Neuronal stem cell (in vitro differentiated cells): ENCODE data around the gene MED8.

Source experiments
- DNase-seq: peaks from one replicate; pipeline ENCODE4 v3.0.0-alpha.2; 2013; ENCODE audit warnings: low spot score
- H2AFZ ChIP-seq: one replicate; pipeline ENCODE4 v1.6.1; 2013; ENCODE audit warnings: mild to moderate bottlenecking, low read length, inconsistent platforms
- H2AK5ac ChIP-seq: 2 replicates; pipeline ENCODE4 v1.6.1; 2013; ENCODE audit warnings: low read depth, mild to moderate bottlenecking, inconsistent platforms, low read length, moderate library complexity, mixed read lengths
- H2BK120ac ChIP-seq: 2 replicates; pipeline ENCODE4 v1.6.1; 2013; ENCODE audit warnings: low read depth, mild to moderate bottlenecking, inconsistent platforms, low read length, moderate library complexity, mixed read lengths
- H2BK12ac ChIP-seq: one replicate; pipeline ENCODE4 v1.6.1; 2013; ENCODE audit warnings: low read length, inconsistent platforms
- H2BK15ac ChIP-seq: 2 replicates; pipeline ENCODE4 v1.6.1; 2013; ENCODE audit warnings: mild to moderate bottlenecking, low read length, inconsistent platforms, mixed read lengths
- H2BK5ac ChIP-seq: one replicate; pipeline ENCODE4 v1.6.1; 2013; ENCODE audit warnings: inconsistent platforms, mild to moderate bottlenecking, low read length, moderate library complexity
- H3K14ac ChIP-seq: one replicate; pipeline ENCODE4 v1.6.1; 2013; ENCODE audit warnings: low read length, inconsistent platforms
- H3K18ac ChIP-seq: 2 replicates; pipeline ENCODE4 v1.6.1; 2013; ENCODE audit warnings: low read length, inconsistent platforms
- H3K23ac ChIP-seq: 2 replicates; pipeline ENCODE4 v1.6.1; 2013; ENCODE audit warnings: low read depth, mild to moderate bottlenecking, mixed read lengths, low read length, inconsistent platforms; ENCODE audit not compliant: poor library complexity
- H3K27ac ChIP-seq: replicated peaks from 3 replicates; pipeline ENCODE4 v1.5.1; 2013; ENCODE audit warnings: low read length, inconsistent platforms
- H3K27me3 ChIP-seq, 3 experiments: 2 replicates each; pipeline ENCODE4 v1.6.1; 2013; ENCODE audit warnings: low read length in 3 of 3, mild to moderate bottlenecking in 2 of 3, inconsistent platforms in 1 of 3, low read depth in 1 of 3, mixed read lengths in 1 of 3, moderate library complexity in 1 of 3; ENCODE audit not compliant: control insufficient read depth in 3 of 3, insufficient read depth in 3 of 3
- H3K36me3 ChIP-seq, 2 donors: replicated peaks in 1 of 2; 2 replicates each; pipeline ENCODE4 v1.6.1; 2013; ENCODE audit warnings: low read length in 2 of 2; ENCODE audit not compliant: control insufficient read depth in 2 of 2, insufficient read depth in 2 of 2
- H3K4ac ChIP-seq: 2 replicates; pipeline ENCODE4 v1.6.1; 2013; ENCODE audit warnings: inconsistent platforms, mild to moderate bottlenecking, low read length, moderate library complexity
- H3K4me1 ChIP-seq, 2 donors: 1 replicate in 1 of 2; 2 replicates in 1 of 2; pipeline ENCODE4 v1.6.1; 2013; ENCODE audit warnings: low read length in 2 of 2, low read depth in 1 of 2; ENCODE audit not compliant: control insufficient read depth in 2 of 2, insufficient read depth in 1 of 2
- H3K4me2 ChIP-seq: one replicate; pipeline ENCODE4 v1.6.1; 2013; ENCODE audit warnings: mild to moderate bottlenecking, low read length, inconsistent platforms; ENCODE audit not compliant: insufficient read depth, poor library complexity, severe bottlenecking
- H3K4me3 ChIP-seq, 2 donors: 2 replicates each; pipeline ENCODE4 v1.5.1; 2013; ENCODE audit warnings: low read length in 2 of 2, mild to moderate bottlenecking in 2 of 2, inconsistent platforms in 1 of 2, moderate library complexity in 1 of 2
- H3K79me1 ChIP-seq: one replicate; pipeline ENCODE4 v1.6.1; 2013; ENCODE audit warnings: low read depth, mild to moderate bottlenecking, inconsistent platforms, low read length, moderate library complexity
- H3K9ac ChIP-seq: one replicate; pipeline ENCODE4 v1.6.1; 2013; ENCODE audit warnings: mild to moderate bottlenecking, low read depth, low read length, inconsistent platforms; ENCODE audit not compliant: poor library complexity
- H3K9me3 ChIP-seq, 2 donors: replicated peaks in 1 of 2; 2 replicates each; pipeline versions ENCODE3 to v1.6.1; 2013; ENCODE audit warnings: low read length in 2 of 2, mild to moderate bottlenecking in 2 of 2, inconsistent platforms in 1 of 2, low read depth in 1 of 2, mixed read lengths in 1 of 2, moderate library complexity in 1 of 2; ENCODE audit not compliant: control insufficient read depth in 2 of 2, insufficient read depth in 1 of 2
- H4K8ac ChIP-seq: one replicate; pipeline ENCODE4 v1.6.1; 2013; ENCODE audit warnings: low read depth, mild to moderate bottlenecking, inconsistent platforms, low read length, moderate library complexity
- H4K91ac ChIP-seq: one replicate; pipeline ENCODE4 v1.6.1; 2013; ENCODE audit warnings: low read length, low read depth, mild to moderate bottlenecking, inconsistent platforms; ENCODE audit not compliant: poor library complexity
- WGBS, 2 donors: extraction: QIAGEN DNeasy Blood & Tissue Kit; methylation state at CpG; one replicate each; pipeline ENCODE4 v1.1.7; 2013; ENCODE audit warnings: missing lambda C conversion rate in 2 of 2, mixed read lengths in 1 of 2; ENCODE audit not compliant: insufficient read length in 2 of 2, insufficient replicate concordance in 1 of 2; ENCODE audit errors: extremely low coverage in 2 of 2; 5-methylcytosine and 5-hydroxymethylcytosine counted together

MED8 gene

GRCh38 chr1:43379476-43379875 is 10.1 kb downstream of the MED8 start:
- no peak overlapping the region for H2AFZ ChIP-seq
- no peaks in the 10 kb centered on the region for H3K27me3 ChIP-seq
- no peak overlapping the region for H3K18ac ChIP-seq
- H2BK15ac ChIP-seq: no peak overlapping the region
- no CpG with 5 or more reads among the region's 1 CpG for WGBS, 2 donors
- no peak overlapping the region for H3K9ac ChIP-seq
- no peak overlapping the region for H2BK120ac ChIP-seq
- no peak overlapping the region for H3K4ac ChIP-seq
- H3K36me3 ChIP-seq: peaks cover 12 to 36% of the 10 kb centered on the region in 2 donors
- H4K91ac ChIP-seq: no peak overlapping the region
- H2BK5ac ChIP-seq: no peak overlapping the region
- no peak for DNase-seq
- no peak overlapping the region for H2BK12ac ChIP-seq
- H3K4me3 ChIP-seq: no peak overlapping the region
- H4K8ac ChIP-seq: no peak overlapping the region
- no peak overlapping the region for H2AK5ac ChIP-seq
- H3K14ac ChIP-seq: no peak overlapping the region
- no peak overlapping the region for H3K4me2 ChIP-seq
- H3K4me1 ChIP-seq: peaks cover 0 to 6% of the 10 kb centered on the region in 2 donors
- H3K79me1 ChIP-seq: no peaks in the 10 kb centered on the region
- no peak overlapping the region for H3K27ac ChIP-seq
- H3K23ac ChIP-seq: no peak overlapping the region
- H3K9me3 ChIP-seq: no peaks in the 10 kb centered on the region

GRCh38 chr1:43377831-43378230 is 11.8 kb downstream of the MED8 start:
- no CpG with 5 or more reads among the region's 1 CpG for WGBS, 2 donors

GRCh38 chr1:43376723-43377235 is 12.8 kb downstream of the MED8 start:
- DNase-seq: no peak
- H3K9ac ChIP-seq: no peak overlapping the region
- no peak overlapping the region for H2BK12ac ChIP-seq
- no peak overlapping the region for H3K18ac ChIP-seq
- no peaks in the 10 kb centered on the region for H3K9me3 ChIP-seq
- no peak overlapping the region for H2BK5ac ChIP-seq
- H4K91ac ChIP-seq: no peak overlapping the region
- H3K36me3 ChIP-seq: peaks cover 3 to 9% of the 10 kb centered on the region in 2 donors
- H3K4me3 ChIP-seq: no peak overlapping the region
- peaks cover 0 to 1% of the 10 kb centered on the region in 2 donors for H3K4me1 ChIP-seq
- no peak overlapping the region for H4K8ac ChIP-seq
- no peak overlapping the region for H2BK120ac ChIP-seq
- no peak overlapping the region for H3K4me2 ChIP-seq
- H3K23ac ChIP-seq: no peak overlapping the region
- H2AFZ ChIP-seq: no peak overlapping the region
- H3K79me1 ChIP-seq: no peaks in the 10 kb centered on the region
- H2AK5ac ChIP-seq: no peak overlapping the region
- H2BK15ac ChIP-seq: no peak overlapping the region
- H3K4ac ChIP-seq: no peak overlapping the region
- no peak overlapping the region for H3K14ac ChIP-seq
- no CpG with 5 or more reads among the region's 7 CpGs for WGBS, 2 donors
- no peak overlapping the region for H3K27ac ChIP-seq
- no peaks in the 10 kb centered on the region for H3K27me3 ChIP-seq

More at GRCh38 chr1:43377831-43378230, 11.8 kb downstream of the MED8 start:
- Histone ChIP-seq H4K91ac (no peak overlapping the region), H3K4ac (no peak overlapping the region), H3K27me3 (no peaks in the 10 kb centered on the region), H4K8ac (no peak overlapping the region), H3K9me3 (no peaks in the 10 kb centered on the region), H3K14ac (no peak overlapping the region), H3K4me2 (no peak overlapping the region), H3K18ac (no peak overlapping the region), H3K79me1 (no peaks in the 10 kb centered on the region), H3K36me3 (peaks cover 3 to 20% of the 10 kb centered on the region in 2 donors), H3K4me3 (no peak overlapping the region), H2BK12ac (no peak overlapping the region), H2AFZ (no peak overlapping the region), H3K23ac (no peak overlapping the region), H3K9ac (no peak overlapping the region), H2AK5ac (no peak overlapping the region), H3K4me1 (peaks cover 0 to 6% of the 10 kb centered on the region in 2 donors), H2BK5ac (no peak overlapping the region), H3K27ac (no peak overlapping the region), H2BK15ac (no peak overlapping the region), H2BK120ac (no peak overlapping the region)
- no peak for DNase-seq

GRCh38 chr1:43373066-43373940 is 16.3 kb downstream of the MED8 start:
- no peaks in the 10 kb centered on the region for H3K79me1 ChIP-seq
- H3K9me3 ChIP-seq: no peaks in the 10 kb centered on the region
- H3K18ac ChIP-seq: no peak overlapping the region
- no CpG with 5 or more reads among the region's 4 CpGs for WGBS, 2 donors
- DNase-seq: no peak
- H2BK5ac ChIP-seq: no peak overlapping the region
- no peak overlapping the region for H2AK5ac ChIP-seq
- H3K23ac ChIP-seq: no peak overlapping the region
- H2BK120ac ChIP-seq: no peak overlapping the region
- no peak overlapping the region for H4K91ac ChIP-seq
- H3K4me2 ChIP-seq: no peak overlapping the region
- H3K27ac ChIP-seq: no peak overlapping the region
- no peaks in the 10 kb centered on the region for H3K36me3 ChIP-seq
- peaks cover 2 to 4% of the 10 kb centered on the region in 2 donors for H3K4me1 ChIP-seq
- no peak overlapping the region for H2AFZ ChIP-seq
- no peak overlapping the region for H2BK12ac ChIP-seq
- no peak overlapping the region for H3K9ac ChIP-seq
- no peaks in the 10 kb centered on the region for H3K27me3 ChIP-seq
- H3K4ac ChIP-seq: no peak overlapping the region
- no peak overlapping the region for H2BK15ac ChIP-seq
- H3K14ac ChIP-seq: no peak overlapping the region
- H4K8ac ChIP-seq: no peak overlapping the region
- H3K4me3 ChIP-seq: no peak overlapping the region
